ENCODE results near the gene FAM229B.

GRCh38 chr6:112096901-112097300 lies 9.5 kb downstream of the FAM229B start:
- TF ChIP-seq CTCF (IDR thresholded peaks at IDR 0.05): no peak
- no peak for TF ChIP-seq ZFX (IDR thresholded peaks at IDR 0.05; ENCODE audit: borderline replicate concordance)
